Measurements from ENCODE around the gene CSNK1G2.
"Not testable (repeated sequence)": the region's sequence is repeated elsewhere in the genome, so short reads cannot be mapped to it uniquely, and the experiment has no call there.

The CSNK1G2 gene

GRCh38 chr19:1986357-1987162 lies 45.6 kb downstream of the CSNK1G2 start:
- DNase-seq (ENCODE audit: insufficient read length, low spot score) (no peak), FAIRE-seq (no peak)

GRCh38 chr19:1987197-1988187 lies 46.5 kb downstream of the CSNK1G2 start:
- no peak for FAIRE-seq
- no peak for DNase-seq (ENCODE audit: insufficient read length, low spot score)

GRCh38 chr19:1988464-1988863 lies 47.5 kb downstream of the CSNK1G2 start:
- DNase-seq (ENCODE audit: insufficient read length, low spot score); FAIRE-seq: not testable (repeated sequence)

GRCh38 chr19:1989513-1990229 lies 48.7 kb downstream of the CSNK1G2 start:
- FAIRE-seq (no peak), DNase-seq (ENCODE audit: insufficient read length, low spot score) (no peak)

GRCh38 chr19:1990230-1991017 lies 49.5 kb downstream of the CSNK1G2 start:
- FAIRE-seq: no peak
- DNase-seq (ENCODE audit: insufficient read length, low spot score): no peak

- no peak for DNase-seq (ENCODE audit: insufficient read length, low spot score)
- FAIRE-seq: no peak
These were observed 50.3 kb downstream of the CSNK1G2 start for GRCh38 chr19:1991018-1991913.

GRCh38 chr19:1992759-1993260 lies 51.8 kb downstream of the CSNK1G2 start:
- no peak for FAIRE-seq
- DNase-seq (ENCODE audit: insufficient read length, low spot score): no peak

- FAIRE-seq (no peak), DNase-seq (ENCODE audit: insufficient read length, low spot score) (no peak)
These were observed 56.6 kb downstream of the CSNK1G2 start for GRCh38 chr19:1997353-1998233.

- no peak for FAIRE-seq
- DNase-seq (ENCODE audit: insufficient read length, low spot score): no peak
These were observed 58.0 kb downstream of the CSNK1G2 start for GRCh38 chr19:1998712-1999708.

GRCh38 chr19:1999856-2000515 lies 59.0 kb downstream of the CSNK1G2 start:
- FAIRE-seq: no peak

GRCh38 chr19:2003874-2004273 lies 62.9 kb downstream of the CSNK1G2 start:
- no peak for FAIRE-seq
- DNase-seq (ENCODE audit: insufficient read length, low spot score): no peak

More at GRCh38 chr19:1999856-2000515, 59.0 kb downstream of the CSNK1G2 start:
- DNase-seq (ENCODE audit: insufficient read length, low spot score): no peak

- FAIRE-seq: no peak
- DNase-seq (ENCODE audit: insufficient read length, low spot score): no peak
These were observed 69.2 kb downstream of the CSNK1G2 start for GRCh38 chr19:2010135-2010668.

- no peak for DNase-seq (ENCODE audit: insufficient read length, low spot score)
- FAIRE-seq: no peak
These were observed 70.2 kb downstream of the CSNK1G2 start for GRCh38 chr19:2011169-2011568.

GRCh38 chr19:2012941-2013682 lies 72.1 kb downstream of the CSNK1G2 start:
- DNase-seq (ENCODE audit: insufficient read length, low spot score) (no peak), FAIRE-seq (no peak)

GRCh38 chr19:2013683-2013961 lies 72.7 kb downstream of the CSNK1G2 start:
- FAIRE-seq (no peak), DNase-seq (ENCODE audit: insufficient read length, low spot score) (no peak)
